ENCODE data around the gene LRRC8A.

GRCh38 chr9:128846680-128847030, 35.3 kb upstream of the LRRC8A start:
- no peak for TF ChIP-seq CTCF (IDR thresholded peaks at IDR 0.05)
- TF ChIP-seq POLR2A (IDR thresholded peaks at IDR 0.05), result no peak

Data from esophagus squamous epithelium (tissue), 4 donors.